NCI-H128 (cell line): Measurements from ENCODE around the gene RHOB.

ENCODE experiments used
- DNase-seq: peaks from one replicate; lab custom pipeline; 2025; ENCODE audit not compliant: unreplicated experiment; lab: John Stamatoyannopoulos, UW

RHOB gene

DNA sequence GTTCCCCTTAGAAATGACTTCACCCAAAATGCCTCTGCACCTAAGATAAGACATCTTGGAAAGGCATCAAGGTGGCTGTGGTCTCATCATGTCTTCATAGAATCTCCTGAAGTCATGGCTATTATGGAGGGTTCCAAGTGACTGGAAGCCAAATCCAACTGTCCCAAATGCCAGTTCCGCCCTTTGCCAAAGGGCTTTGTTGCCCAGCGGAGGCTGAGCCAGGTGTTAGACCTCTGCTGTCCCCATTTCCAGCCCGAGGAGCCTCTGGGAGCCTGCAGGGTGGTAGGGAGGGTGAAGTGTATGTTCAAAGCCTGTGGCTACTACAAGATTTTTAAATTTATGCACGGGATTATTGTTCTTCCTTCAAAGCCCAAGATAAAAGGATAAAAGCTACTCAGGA is 25.7 kb downstream of the RHOB start:
- DNase-seq = no peak

DNA sequence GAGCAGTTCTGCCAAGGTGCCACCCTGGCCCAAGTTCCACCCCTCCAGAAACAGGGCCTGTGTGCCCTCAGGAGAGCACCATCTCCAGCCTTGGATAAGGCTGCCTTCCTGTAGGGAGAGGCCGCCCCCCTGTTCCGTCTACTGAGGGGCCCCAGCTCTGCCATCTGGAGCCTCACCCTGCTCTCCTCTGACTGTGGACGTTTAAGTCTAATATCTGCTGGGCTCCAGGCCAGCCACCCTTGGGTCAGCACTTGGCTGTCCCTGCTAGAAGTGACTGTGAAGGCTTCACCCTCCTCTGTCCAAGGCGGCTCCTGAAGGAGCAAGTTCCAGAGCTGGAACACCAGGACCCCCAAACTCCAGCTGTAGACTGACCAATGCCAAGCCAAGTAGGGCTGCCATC is 26.3 kb downstream of the RHOB start:
- DNase-seq = no peak

DNA sequence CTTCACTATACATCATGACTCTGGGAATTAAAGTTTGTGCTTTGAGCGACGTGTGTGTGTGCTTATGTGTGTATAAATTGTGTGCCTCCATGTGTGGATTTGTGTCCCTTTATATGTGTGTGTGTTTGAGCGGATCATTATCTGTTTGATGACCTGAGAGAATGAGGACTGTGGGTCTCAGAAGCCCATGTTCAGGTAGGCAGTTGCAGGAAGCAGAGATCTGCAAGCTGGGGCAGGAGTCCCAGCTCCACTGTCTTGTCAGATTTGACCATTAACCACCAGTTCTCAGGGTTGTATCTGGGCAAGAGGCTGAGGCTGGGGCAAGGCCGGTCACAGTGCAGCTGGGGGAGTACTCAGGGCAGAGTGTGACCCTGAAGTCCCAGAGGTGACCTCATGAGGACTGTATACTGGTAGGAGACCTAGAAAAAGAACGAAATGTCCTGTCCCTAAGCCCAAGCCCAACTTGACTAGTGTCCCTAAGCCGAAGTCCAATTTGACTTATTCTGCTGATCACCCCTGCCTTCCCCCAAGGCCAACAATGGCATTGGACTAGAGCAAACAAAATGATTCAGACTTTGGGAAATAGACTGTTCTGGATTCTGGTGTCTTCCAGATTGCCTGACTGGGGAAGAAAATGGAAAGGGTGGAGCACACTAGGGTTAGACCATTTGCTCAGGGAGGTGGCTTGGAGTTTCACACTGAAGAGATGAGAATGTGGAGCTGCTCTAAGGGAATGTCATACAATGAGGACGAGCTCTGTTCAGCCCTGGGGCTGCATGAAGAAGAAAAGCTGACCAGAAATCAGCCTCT is 28.1 kb downstream of the RHOB start:
- DNase-seq = no peak

DNA sequence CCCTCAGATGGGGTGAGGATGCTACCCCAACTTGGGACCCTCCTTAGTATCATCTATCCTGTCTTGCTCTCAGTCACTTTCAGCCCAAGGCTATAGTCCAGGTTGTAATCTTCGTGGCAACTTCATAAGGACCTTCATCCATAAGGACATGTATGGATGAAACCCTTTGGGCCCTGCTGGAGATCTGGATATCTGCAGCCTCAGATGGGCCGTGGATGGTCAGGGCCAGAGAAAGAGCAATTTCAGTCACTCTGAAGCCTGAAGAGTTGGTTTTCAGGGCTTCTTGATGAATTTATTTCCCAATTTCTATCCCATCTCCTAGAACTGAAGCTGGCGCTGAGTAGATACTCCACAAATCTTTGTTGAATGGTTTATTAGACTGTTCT is 28.7 kb downstream of the RHOB start:
- DNase-seq = no peak

DNA sequence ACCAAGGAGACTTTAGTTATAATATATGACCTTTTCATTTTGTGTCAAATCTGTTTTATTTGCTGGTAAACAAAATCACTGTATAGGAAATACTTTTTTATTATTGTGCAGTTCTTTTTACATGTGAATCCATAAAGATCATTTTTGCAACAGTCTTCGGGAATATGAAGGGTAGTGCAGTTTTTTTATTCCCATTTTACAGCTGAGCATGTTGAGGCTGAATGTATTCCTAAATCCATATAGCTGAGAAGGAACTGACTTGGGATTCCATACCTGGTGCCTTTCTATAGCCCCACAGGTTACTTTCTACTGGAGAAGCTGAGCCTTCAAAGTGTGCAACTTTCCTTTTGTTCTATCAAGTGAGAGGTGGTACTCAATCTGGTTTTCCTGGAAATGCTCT is 29.6 kb downstream of the RHOB start:
- no peak for DNase-seq

GRCh38 chr2:20476950-20477349 is 30.1 kb downstream of the RHOB start:
- no peak for DNase-seq

- DNase-seq = no peak
Observed at GRCh38 chr2:20478961-20479360, 32.1 kb downstream of the RHOB start.

DNA sequence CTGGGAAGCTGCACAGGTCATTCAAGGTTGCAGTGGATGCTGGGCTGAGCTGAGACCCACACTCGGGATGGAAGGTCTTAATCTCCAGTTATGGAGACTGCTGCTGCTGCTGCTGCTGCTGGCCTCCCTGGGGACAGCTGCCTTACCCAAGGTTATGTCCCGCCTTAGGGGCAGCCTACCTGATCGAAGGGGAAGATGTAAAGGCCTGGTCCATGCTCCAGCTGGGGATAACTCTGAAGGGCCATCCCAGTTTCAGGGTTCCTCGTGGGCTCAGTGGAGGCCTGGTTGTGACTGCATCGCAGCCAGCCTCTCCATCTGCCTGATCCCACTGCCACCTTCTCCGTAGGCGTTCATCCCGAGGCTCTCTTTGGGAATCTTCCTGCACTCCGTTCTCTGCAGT is 33.0 kb downstream of the RHOB start:
- no peak for DNase-seq

- DNase-seq = no peak
Observed at GRCh38 chr2:20480913-20481312, 34.0 kb downstream of the RHOB start.

DNA sequence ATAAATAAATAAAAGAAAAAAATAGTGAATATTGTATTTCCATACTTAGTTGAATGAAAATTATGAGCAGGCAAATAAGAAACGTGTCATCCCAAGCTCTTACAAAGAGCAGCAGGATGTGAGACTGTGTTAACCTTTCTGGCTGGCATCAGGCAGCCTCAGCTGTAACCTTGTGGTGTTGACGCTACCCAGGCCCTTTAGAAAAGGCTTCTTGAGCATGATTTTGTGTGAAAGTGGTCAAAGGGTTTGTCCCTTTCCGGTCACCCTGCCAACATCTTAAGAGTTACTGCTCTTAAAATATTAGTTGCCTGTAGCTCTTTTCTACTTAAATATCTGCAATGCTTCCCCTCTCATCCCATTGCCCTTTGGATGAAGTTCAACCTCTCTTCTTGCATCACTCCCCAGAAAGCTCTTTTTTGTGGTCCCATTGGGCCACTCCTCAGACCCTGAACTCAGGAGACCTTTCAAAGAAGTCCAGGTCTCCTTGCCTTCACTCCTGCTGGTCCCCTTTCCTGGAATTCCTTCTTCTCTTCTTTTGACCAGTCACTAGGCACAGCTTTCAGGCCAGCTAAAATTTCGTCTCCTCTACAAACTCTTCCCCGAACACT is 35.0 kb downstream of the RHOB start:
- DNase-seq = no peak

DNA sequence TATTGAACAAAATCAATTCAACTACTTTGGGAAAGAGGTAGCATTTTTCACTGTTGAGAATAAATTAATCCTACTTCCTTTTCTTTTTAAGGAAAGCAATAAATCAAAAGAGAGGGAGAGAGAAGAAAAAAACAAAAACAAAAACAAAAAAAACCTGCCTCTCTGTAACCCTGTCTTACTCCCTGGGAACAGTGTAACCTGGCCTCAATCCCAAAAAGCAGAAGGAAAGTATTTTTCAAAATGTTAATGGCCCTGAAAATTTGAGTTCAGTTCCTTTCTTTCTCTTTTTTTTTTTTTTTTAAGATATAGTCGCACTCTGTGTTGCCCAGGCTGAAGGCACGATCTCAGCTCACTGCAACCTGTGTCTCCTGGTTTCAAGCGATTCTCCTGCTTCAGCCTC is 35.9 kb downstream of the RHOB start:
- DNase-seq = no peak

DNA sequence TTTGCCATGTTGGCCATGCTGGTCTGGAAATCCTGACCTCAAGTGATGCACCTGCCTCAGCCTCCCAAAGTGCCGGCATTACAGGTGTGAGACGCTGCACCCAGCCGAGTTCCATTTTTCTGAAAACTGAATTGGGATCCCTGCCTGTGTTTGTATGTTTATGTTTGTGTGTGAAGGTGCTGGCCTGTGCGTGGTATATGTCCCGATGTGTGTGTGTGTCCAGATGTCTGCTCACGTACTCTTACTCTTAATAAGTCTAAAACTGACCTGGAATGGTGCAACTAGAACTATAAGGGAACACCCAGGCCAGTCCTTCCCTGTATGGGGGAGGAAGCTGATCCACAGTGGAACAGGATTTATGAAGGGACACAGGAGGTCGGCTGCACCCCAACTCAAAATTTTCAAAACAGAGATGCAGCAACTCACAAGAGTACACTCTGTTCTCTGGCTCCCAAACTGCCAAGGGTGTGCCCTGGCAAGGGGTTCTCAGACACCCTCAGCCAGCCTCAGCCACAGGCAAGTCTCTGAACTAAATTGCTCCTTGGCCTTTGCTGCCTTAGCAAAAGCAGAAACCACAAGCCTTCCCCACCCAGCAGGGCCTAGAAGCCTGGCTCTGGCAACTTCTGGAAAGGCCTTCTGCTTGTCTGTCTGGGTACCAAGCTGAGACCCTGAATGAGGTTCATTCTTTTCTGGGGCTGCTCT is 36.5 kb downstream of the RHOB start:
- no peak for DNase-seq

DNA sequence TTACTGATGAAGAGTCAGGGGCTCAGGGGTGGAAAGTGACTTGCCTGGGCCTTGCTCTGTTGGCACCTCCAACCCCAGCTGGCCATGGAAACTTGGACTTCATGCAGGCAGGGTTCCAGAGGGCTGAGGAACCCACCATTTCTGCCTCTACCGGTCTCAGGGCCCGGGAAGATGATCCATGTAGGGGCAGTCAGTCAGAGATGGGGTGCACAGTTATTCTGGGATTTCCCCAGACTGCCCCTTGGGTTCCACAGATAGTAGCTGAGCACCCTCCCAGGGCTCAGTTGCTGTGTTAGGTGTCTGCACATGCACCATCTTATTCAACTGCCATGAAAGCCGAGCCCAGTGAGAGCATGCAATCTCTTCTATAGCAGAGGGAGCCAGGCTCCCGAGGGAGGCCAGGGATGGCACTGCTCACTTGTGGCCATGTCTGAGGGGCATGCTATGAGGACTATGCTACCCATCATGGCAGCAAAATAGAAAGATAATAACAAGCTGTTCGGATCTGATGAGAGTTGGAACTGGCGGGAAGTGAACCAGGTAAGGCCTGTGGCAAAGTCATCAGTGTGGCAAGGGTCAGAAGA is 37.3 kb downstream of the RHOB start:
- DNase-seq = no peak

- DNase-seq = no peak
Observed at GRCh38 chr2:20484810-20485611, 38.1 kb downstream of the RHOB start.

- DNase-seq = no peak
Observed at GRCh38 chr2:20485612-20486388, 38.9 kb downstream of the RHOB start.

DNA sequence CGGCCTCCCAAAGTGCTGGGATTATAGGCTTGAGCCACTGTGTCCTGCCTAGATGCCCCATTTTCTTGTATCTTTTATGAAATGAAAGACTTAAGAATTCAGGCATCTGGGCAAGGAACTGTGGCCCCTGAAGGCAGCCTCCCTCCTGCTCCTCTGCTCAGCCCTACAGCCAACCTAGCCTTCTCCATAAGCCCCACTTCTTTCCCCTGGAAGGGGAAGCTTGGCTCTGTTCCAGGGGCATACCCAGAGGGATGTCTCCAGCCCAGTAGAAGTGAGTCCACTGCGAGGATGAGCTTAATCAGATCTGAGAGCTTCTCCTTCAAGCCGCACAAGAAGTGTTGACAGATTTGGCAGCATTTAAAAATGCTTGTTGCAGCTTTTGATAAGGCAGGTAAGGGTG is 39.7 kb downstream of the RHOB start:
- no peak for DNase-seq

- DNase-seq = no peak
Observed at GRCh38 chr2:20487030-20487391, 40.1 kb downstream of the RHOB start.

DNA sequence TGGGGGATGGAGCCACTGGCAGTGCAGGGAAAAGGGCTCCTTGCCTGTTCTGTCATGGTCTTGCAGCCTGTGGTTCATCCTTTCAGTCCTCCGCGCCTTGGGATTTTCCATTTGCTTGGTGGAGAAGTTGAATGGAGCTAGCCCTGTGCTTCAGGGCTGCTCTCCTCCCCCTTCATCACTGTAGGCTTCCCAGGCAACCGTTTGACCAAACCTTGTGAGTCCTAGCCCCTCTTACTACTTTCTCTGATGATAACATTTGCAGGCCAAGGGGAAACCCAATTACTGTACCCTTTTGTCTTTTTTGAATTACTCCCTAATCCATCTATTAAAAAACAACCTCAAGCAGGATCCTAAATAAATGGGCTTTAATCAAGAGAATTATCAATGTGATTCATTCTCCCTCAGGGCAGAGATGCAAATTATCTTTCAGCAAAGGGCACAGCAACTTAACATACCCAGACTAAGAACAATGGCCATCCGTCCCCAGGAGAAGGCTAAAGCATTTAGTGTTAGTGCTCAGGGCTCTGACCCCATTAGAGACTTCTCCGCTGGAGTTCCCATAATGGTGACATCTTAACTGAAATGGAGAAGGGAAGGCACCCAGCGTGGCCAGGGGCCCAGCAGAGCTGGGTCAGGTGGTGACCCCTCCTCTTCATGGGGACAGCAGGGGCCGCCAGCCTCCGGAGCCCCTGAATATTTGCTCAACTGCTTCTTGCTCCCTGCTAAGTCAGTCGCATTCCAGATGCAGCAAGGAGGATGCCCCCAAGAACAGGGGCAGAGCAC is 40.7 kb downstream of the RHOB start:
- DNase-seq = no peak

DNA sequence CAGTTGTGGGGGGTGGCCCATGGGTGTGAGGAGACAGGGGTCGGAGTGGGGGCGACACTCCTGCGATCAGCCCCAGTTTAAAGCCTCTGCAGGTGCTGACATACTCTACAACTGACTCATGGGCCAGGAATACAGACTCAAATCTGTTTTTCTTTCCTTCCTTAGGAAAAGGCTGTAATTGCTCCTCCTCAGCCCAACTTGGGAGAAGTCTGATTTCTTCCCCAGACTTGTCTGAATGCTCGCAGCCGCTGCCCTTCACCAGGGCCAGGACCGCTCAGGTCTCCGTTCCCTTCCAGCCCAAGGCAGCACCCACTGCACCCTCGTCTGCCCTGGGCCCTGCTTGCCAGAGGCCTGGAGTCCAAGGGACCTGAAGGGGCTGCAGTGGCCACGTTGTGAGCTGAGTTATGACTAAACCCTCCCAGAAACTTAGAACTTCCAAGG is 41.3 kb downstream of the RHOB start:
- DNase-seq = no peak

DNA sequence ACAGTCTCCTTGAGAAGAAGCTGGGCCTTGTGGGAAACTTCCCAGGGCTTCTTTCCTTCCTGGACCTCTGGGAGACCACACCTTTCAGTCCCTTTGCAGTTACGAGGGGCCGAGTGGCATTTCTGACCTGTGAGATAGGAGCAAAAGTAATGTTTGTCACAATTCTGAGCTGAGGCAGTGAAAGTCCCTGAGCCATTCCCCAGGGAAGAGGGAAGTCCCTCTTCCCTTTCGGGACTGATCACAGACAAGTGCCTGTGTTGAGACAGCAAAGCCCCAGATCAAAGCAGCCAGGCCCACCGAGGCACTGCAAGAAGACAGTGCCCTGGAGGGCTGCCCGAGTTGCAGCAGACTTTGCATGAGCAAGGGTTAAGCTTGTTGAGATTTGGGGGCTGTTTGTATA is 41.9 kb downstream of the RHOB start:
- DNase-seq = no peak
